H9 (cell line): Measurements from ENCODE around the gene ZFYVE28. TPM values are rescaled to one million over a fixed set of nuclear protein-coding genes. Genes with fewer than 3 reads are reported as not detected.

ENCODE experiments used
- DNase-seq: peaks from one replicate; pipeline ENCODE4 v3.0.0-alpha.2; 2017
- H2AFZ ChIP-seq: one replicate; pipeline ENCODE4 v1.6.1; 2013; ENCODE audit warnings: mild to moderate bottlenecking, low read length, control low read depth, moderate library complexity
- H2AK5ac ChIP-seq: 2 replicates; pipeline ENCODE4 v1.6.1; 2013; ENCODE audit warnings: low read length, control low read depth, mixed read lengths; ENCODE audit not compliant: insufficient read length
- H2BK120ac ChIP-seq: one replicate; pipeline ENCODE4 v1.6.1; 2013; ENCODE audit warnings: low read depth, mild to moderate bottlenecking, low read length, control low read depth, inconsistent platforms; ENCODE audit not compliant: poor library complexity, severe bottlenecking
- H2BK12ac ChIP-seq: 2 replicates; pipeline ENCODE4 v1.6.1; 2013; ENCODE audit warnings: low read length, control low read depth, mixed read lengths, low read depth; ENCODE audit not compliant: insufficient read length
- H2BK15ac ChIP-seq: 2 replicates; pipeline ENCODE4 v1.6.1; 2013; ENCODE audit warnings: low read depth, low read length, control low read depth
- H2BK20ac ChIP-seq: one replicate; pipeline ENCODE4 v1.6.1; 2013; ENCODE audit warnings: low read depth, mild to moderate bottlenecking, low read length, control low read depth, inconsistent platforms; ENCODE audit not compliant: poor library complexity, severe bottlenecking
- H2BK5ac ChIP-seq: 2 replicates; pipeline ENCODE4 v1.6.1; 2013; ENCODE audit warnings: low read length, control low read depth, mixed read lengths; ENCODE audit not compliant: insufficient read length
- H3K14ac ChIP-seq: 2 replicates; pipeline ENCODE4 v1.6.1; 2013; ENCODE audit warnings: low read length, control low read depth; ENCODE audit not compliant: insufficient read depth
- H3K18ac ChIP-seq: 2 replicates; pipeline ENCODE4 v1.6.1; 2013; ENCODE audit warnings: low read depth, mild to moderate bottlenecking, mixed read lengths, low read length, control low read depth; ENCODE audit not compliant: insufficient read length
- H3K23ac ChIP-seq: 2 replicates; pipeline ENCODE4 v1.6.1; 2013; ENCODE audit warnings: low read length, control low read depth, mixed read lengths, low read depth; ENCODE audit not compliant: insufficient read length
- H3K23me2 ChIP-seq: 2 replicates; pipeline ENCODE4 v1.6.1; 2013; ENCODE audit warnings: low read depth, mild to moderate bottlenecking, mixed read lengths, low read length, control low read depth; ENCODE audit not compliant: insufficient read length, poor library complexity, severe bottlenecking
- H3K27ac ChIP-seq: 2 replicates; pipeline ENCODE4 v1.5.1; 2013; ENCODE audit warnings: low read length, control low read depth, mixed read lengths, low read depth; ENCODE audit not compliant: insufficient read length
- H3K27me3 ChIP-seq: 2 replicates; pipeline ENCODE4 v1.6.1; 2013; ENCODE audit warnings: low read length, control low read depth, inconsistent platforms; ENCODE audit not compliant: insufficient read depth
- H3K4ac ChIP-seq: 2 replicates; pipeline ENCODE4 v1.6.1; 2013; ENCODE audit warnings: low read depth, mild to moderate bottlenecking, control low read depth, inconsistent platforms, low read length, moderate library complexity
- H3K4me1 ChIP-seq: 2 replicates; pipeline ENCODE4 v1.6.1; 2013; ENCODE audit warnings: low read length, control low read depth, inconsistent platforms; ENCODE audit not compliant: insufficient read depth
- H3K4me2 ChIP-seq: 2 replicates; pipeline ENCODE4 v1.6.1; 2013; ENCODE audit warnings: low read length, control low read depth, mixed read lengths; ENCODE audit not compliant: insufficient read length, insufficient read depth
- H3K56ac ChIP-seq: 2 replicates; pipeline ENCODE4 v1.6.1; 2013; ENCODE audit warnings: low read depth, mild to moderate bottlenecking, mixed read lengths, low read length, control low read depth; ENCODE audit not compliant: insufficient read length
- H3K79me1 ChIP-seq: 2 replicates; pipeline ENCODE4 v1.6.1; 2013; ENCODE audit warnings: low read depth, mild to moderate bottlenecking, moderate library complexity, low read length, control low read depth, inconsistent platforms; ENCODE audit not compliant: insufficient read depth, poor library complexity, severe bottlenecking
- H3K79me2 ChIP-seq: 2 replicates; pipeline ENCODE4 v1.6.1; 2013; ENCODE audit warnings: low read length, control low read depth, inconsistent platforms; ENCODE audit not compliant: insufficient read depth
- H3K9ac ChIP-seq: 2 replicates; pipeline ENCODE4 v1.6.1; 2013; ENCODE audit warnings: low read length, control low read depth, mixed read lengths; ENCODE audit not compliant: insufficient read length; ENCODE audit errors: extremely low read depth
- H3K9me3 ChIP-seq: one replicate; pipeline ENCODE4 v1.6.1; 2013; ENCODE audit warnings: low read depth, low read length, inconsistent platforms; ENCODE audit not compliant: control insufficient read depth
- H3T11ph ChIP-seq: one replicate; pipeline ENCODE4 v1.6.1; 2013; ENCODE audit warnings: mild to moderate bottlenecking, low read length, control low read depth, inconsistent platforms
- H4K20me1 ChIP-seq: one replicate; pipeline ENCODE4 v1.6.1; 2013; ENCODE audit not compliant: control insufficient read depth, insufficient read length, insufficient read depth
- H4K5ac ChIP-seq: 2 replicates; pipeline ENCODE4 v1.6.1; 2013; ENCODE audit warnings: low read depth, mild to moderate bottlenecking, mixed read lengths, low read length, control low read depth; ENCODE audit not compliant: insufficient read length
- H4K8ac ChIP-seq: replicated peaks from 2 replicates; pipeline ENCODE4 v1.6.1; 2013; ENCODE audit warnings: low read length, control low read depth, mixed read lengths, low read depth; ENCODE audit not compliant: insufficient read length
- H4K91ac ChIP-seq: 2 replicates; pipeline ENCODE4 v1.6.1; 2013; ENCODE audit warnings: low read depth, mild to moderate bottlenecking, moderate library complexity, mixed read lengths, low read length, control low read depth; ENCODE audit not compliant: insufficient read length
- H3K27ac Mint-ChIP-seq, 3 experiments: 2 replicates in 2 of 3; 3 replicates in 1 of 3; pipeline ENCODE4 v1.8.0; 2020 to 2021; ENCODE audit warnings: mixed read lengths in 3 of 3, mild to moderate bottlenecking in 1 of 3, moderate library complexity in 1 of 3
- H3K27me3 Mint-ChIP-seq: 2 replicates; pipeline ENCODE4 v1.8.0; 2021; ENCODE audit warnings: low read depth, mild to moderate bottlenecking, moderate library complexity, mixed read lengths
- H3K36me3 Mint-ChIP-seq, 3 experiments: 2 replicates in 2 of 3; 3 replicates in 1 of 3; pipeline ENCODE4 v1.8.0; 2020 to 2021; ENCODE audit warnings: low read depth in 3 of 3, mixed read lengths in 3 of 3; ENCODE audit not compliant: insufficient read depth in 1 of 3
- H3K4me1 Mint-ChIP-seq, 2 experiments: 2 replicates each; pipeline ENCODE4 v1.8.0; 2020; ENCODE audit warnings: mixed read lengths in 2 of 2
- H3K4me3 Mint-ChIP-seq, 2 experiments: 2 replicates in 1 of 2; 3 replicates in 1 of 2; pipeline ENCODE4 v1.8.0; 2020 to 2021; ENCODE audit warnings: mild to moderate bottlenecking in 2 of 2, mixed read lengths in 2 of 2, moderate library complexity in 1 of 2
- H3K9me3 Mint-ChIP-seq, 2 experiments: 2 replicates in 1 of 2; 3 replicates in 1 of 2; pipeline ENCODE4 v1.8.0; 2020; ENCODE audit warnings: mild to moderate bottlenecking in 2 of 2, mixed read lengths in 2 of 2, moderate library complexity in 1 of 2
- WGBS: extraction: QIAGEN DNeasy Blood & Tissue Kit; methylation state at CpG from one replicate; pipeline ENCODE4 v1.1.7; 2013; ENCODE audit warnings: missing lambda C conversion rate, low lambda C conversion rate, mixed read lengths; ENCODE audit not compliant: insufficient read length; ENCODE audit errors: extremely low coverage; 5-methylcytosine and 5-hydroxymethylcytosine counted together
- total RNA-seq: library from RNA; stranded (reverse); gene quantifications from 2 replicates; pipeline ENCODE4 v1.2.1, GENCODE V29; 2021
- TF ChIP-seq, protein P1 (sequence below): fragments of 200-600 bp; sonication (generic); conservative IDR thresholded peaks from 3 replicates; pipeline ENCODE4 v1.8.0; 2021; ENCODE audit warnings: antibody characterized with exemption, mild to moderate bottlenecking

ZFYVE28 gene
- total RNA-seq, 1 experiment from 2014 or later, result 0.98 TPM

DNA sequence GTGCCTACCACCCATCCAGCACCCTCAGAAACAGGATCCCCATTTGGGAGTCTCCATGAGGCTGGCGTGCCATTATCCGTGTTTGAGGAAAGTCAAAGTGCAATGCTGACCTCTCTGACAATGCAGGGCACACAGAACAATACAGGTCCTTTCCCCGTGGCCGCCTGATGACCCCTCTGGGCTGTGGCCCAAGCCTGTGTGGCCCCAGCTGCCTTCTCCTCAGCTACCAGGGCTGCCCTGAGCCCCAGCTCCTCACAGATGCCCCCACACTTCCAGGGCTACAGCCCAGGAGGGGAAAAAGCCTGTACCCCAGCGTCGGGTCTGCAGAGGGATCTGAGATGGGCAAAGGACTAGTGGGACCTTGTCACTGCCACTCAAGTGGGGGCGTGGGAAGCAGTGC lies 15.5 kb downstream of the ZFYVE28 start:
- no peak overlapping the region for H3K9ac ChIP-seq
- H3K36me3 Mint-ChIP-seq, result no peaks in the 10 kb centered on the region; a peak in 1 of 7 replicates
- no peaks in the 10 kb centered on the region for H3K9me3 Mint-ChIP-seq
- no peaks in the 10 kb centered on the region for H3K9me3 ChIP-seq
- peaks cover 6% of the 10 kb centered on the region; the same call in 1 of the 2 replicates for H3K4me1 ChIP-seq
- H3K4me3 Mint-ChIP-seq, result peak overlapping the region; percentile 31 to 80
- no peak overlapping the region for H3T11ph ChIP-seq
- H3K56ac ChIP-seq, result no peak overlapping the region
- H3K23ac ChIP-seq, result no peak overlapping the region
- H3K79me2 ChIP-seq, result no peaks in the 10 kb centered on the region
- no peaks in the 10 kb centered on the region for H4K20me1 ChIP-seq
- no peaks in the 10 kb centered on the region for H3K27me3 ChIP-seq
- H2BK5ac ChIP-seq, result no peak overlapping the region
- no peak overlapping the region for H2AK5ac ChIP-seq
- H4K5ac ChIP-seq, result no peak overlapping the region
- TF ChIP-seq, protein P1, sequence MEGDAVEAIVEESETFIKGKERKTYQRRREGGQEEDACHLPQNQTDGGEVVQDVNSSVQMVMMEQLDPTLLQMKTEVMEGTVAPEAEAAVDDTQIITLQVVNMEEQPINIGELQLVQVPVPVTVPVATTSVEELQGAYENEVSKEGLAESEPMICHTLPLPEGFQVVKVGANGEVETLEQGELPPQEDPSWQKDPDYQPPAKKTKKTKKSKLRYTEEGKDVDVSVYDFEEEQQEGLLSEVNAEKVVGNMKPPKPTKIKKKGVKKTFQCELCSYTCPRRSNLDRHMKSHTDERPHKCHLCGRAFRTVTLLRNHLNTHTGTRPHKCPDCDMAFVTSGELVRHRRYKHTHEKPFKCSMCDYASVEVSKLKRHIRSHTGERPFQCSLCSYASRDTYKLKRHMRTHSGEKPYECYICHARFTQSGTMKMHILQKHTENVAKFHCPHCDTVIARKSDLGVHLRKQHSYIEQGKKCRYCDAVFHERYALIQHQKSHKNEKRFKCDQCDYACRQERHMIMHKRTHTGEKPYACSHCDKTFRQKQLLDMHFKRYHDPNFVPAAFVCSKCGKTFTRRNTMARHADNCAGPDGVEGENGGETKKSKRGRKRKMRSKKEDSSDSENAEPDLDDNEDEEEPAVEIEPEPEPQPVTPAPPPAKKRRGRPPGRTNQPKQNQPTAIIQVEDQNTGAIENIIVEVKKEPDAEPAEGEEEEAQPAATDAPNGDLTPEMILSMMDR, result no peak
- no peak overlapping the region for H4K91ac ChIP-seq
- no peak overlapping the region for H3K27ac ChIP-seq
- H3K4me2 ChIP-seq, result peak overlapping the region; percentile 85
- peak overlapping the region in 1 of 3 experiments; percentile 40; a peak in 1 of 7 replicates for H3K27ac Mint-ChIP-seq
- peaks cover 23 to 34% of the 10 kb centered on the region in 2 experiments for H3K4me1 Mint-ChIP-seq
- no peak overlapping the region for H4K8ac ChIP-seq
- H2AFZ ChIP-seq, result no peak overlapping the region
- H2BK15ac ChIP-seq, result no peak overlapping the region
- no peak overlapping the region for H2BK20ac ChIP-seq
- H3K4ac ChIP-seq, result no peak overlapping the region
- no peak for DNase-seq
- H3K18ac ChIP-seq, result no peak overlapping the region
- no CpG with 5 or more reads among the region's 7 CpGs for WGBS
- H3K27me3 Mint-ChIP-seq, result peaks cover 27% of the 10 kb centered on the region
- H3K14ac ChIP-seq, result no peak overlapping the region
- no peak overlapping the region for H2BK120ac ChIP-seq
- H3K23me2 ChIP-seq, result peaks cover 3% of the 10 kb centered on the region
- no peaks in the 10 kb centered on the region for H3K79me1 ChIP-seq
- no peak overlapping the region for H2BK12ac ChIP-seq
